ENCODE data around the gene GDA. TPM values are rescaled to one million over a fixed set of nuclear protein-coding genes. Genes with fewer than 3 reads are reported as not detected.

The GDA gene
- total RNA-seq, 1 experiment from 2014 or later, result 3.6 TPM

DNA sequence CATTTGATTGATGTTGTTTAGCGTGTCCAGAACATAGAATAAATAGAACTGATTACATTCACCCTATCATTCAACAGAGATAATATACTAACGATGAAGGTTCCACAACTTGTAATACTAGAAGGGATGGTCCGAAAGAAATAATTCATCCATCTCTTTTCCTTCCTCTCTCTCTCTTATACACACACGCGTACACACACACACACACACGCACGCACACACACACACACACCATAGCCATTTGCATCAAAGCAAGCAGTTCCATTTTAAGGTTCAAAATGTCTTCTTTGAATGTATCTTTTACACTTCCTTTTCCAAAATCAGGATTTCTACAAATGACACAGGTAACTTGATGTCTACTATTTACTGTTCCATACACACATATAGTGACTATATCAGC is 887 bp downstream of the GDA start:
- no peaks in the 10 kb centered on the region for H4K20me1 ChIP-seq (ENCODE audit: control insufficient read depth, insufficient read depth, insufficient read length)
- no peak overlapping the region for H3K4me2 ChIP-seq (ENCODE audit: insufficient read depth, insufficient read length, low read length)
- H4K5ac ChIP-seq (ENCODE audit: insufficient read length, low read depth, low read length), result no peak overlapping the region
- no peaks in the 10 kb centered on the region for H3K79me2 ChIP-seq (ENCODE audit: insufficient read depth, low read length)
- no peaks in the 10 kb centered on the region; a peak in 1 of 5 replicates for H3K9me3 Mint-ChIP-seq
- no peak overlapping the region for H2BK20ac ChIP-seq (ENCODE audit: low read depth, low read length, poor library complexity, severe bottlenecking)
- no peak overlapping the region for H3K4ac ChIP-seq (ENCODE audit: low read depth, low read length)
- H3K36me3 Mint-ChIP-seq (ENCODE audit: insufficient read depth in 1 of 3, low read depth in 3 of 3), result no peaks in the 10 kb centered on the region; a peak in 1 of 7 replicates
- no peak overlapping the region for H3K14ac ChIP-seq (ENCODE audit: insufficient read depth, low read length)
- H3K4me1 Mint-ChIP-seq, result peaks cover 0 to 8% of the 10 kb centered on the region in 2 experiments; a peak in 2 of 4 replicates
- H2BK15ac ChIP-seq (ENCODE audit: low read depth, low read length), result no peak overlapping the region
- no peak overlapping the region for H3K27ac ChIP-seq (ENCODE audit: insufficient read length, low read depth, low read length)
- H2AFZ ChIP-seq (ENCODE audit: low read length), result no peak overlapping the region
- H3K79me1 ChIP-seq (ENCODE audit: insufficient read depth, low read depth, low read length, poor library complexity, severe bottlenecking), result no peaks in the 10 kb centered on the region
- H2AK5ac ChIP-seq (ENCODE audit: insufficient read length, low read length), result no peak overlapping the region
- no peak overlapping the region; a peak in 1 of 7 replicates for H3K27ac Mint-ChIP-seq
- peaks cover 6% of the 10 kb centered on the region for H3K23me2 ChIP-seq (ENCODE audit: insufficient read length, low read depth, low read length, poor library complexity, severe bottlenecking)
- H3T11ph ChIP-seq (ENCODE audit: low read length), result no peak overlapping the region
- no peak overlapping the region for H3K9ac ChIP-seq (ENCODE audit: extremely low read depth, insufficient read length, low read length)
- H3K56ac ChIP-seq (ENCODE audit: insufficient read length, low read depth, low read length), result no peak overlapping the region
- no peak for TF ChIP-seq CTCF (conservative IDR thresholded peaks at IDR 0.05)
- no peak overlapping the region for H2BK12ac ChIP-seq (ENCODE audit: insufficient read length, low read depth, low read length)
- 100% methylated on average over 4 of the region's 7 CpGs for WGBS (ENCODE audit: extremely low coverage, insufficient read length, low lambda C conversion rate)
- peaks cover 18% of the 10 kb centered on the region; the same call in 1 of the 2 replicates for H3K27me3 ChIP-seq (ENCODE audit: insufficient read depth, low read length)
- H3K9me3 ChIP-seq (ENCODE audit: control insufficient read depth, low read depth, low read length), result no peaks in the 10 kb centered on the region
- no peaks in the 10 kb centered on the region for H3K4me1 ChIP-seq (ENCODE audit: insufficient read depth, low read length)
- H3K18ac ChIP-seq (ENCODE audit: insufficient read length, low read depth, low read length), result no peak overlapping the region
- H3K27me3 Mint-ChIP-seq (ENCODE audit: low read depth), result peaks cover 21% of the 10 kb centered on the region
- H3K4me3 Mint-ChIP-seq, result peak overlapping the region in 1 of 2 experiments; percentile 84; a peak in 3 of 5 replicates
- no peak overlapping the region for H4K8ac ChIP-seq (replicated peaks; ENCODE audit: insufficient read length, low read depth, low read length)
- no peak overlapping the region for H2BK120ac ChIP-seq (ENCODE audit: low read depth, low read length, poor library complexity, severe bottlenecking)
- H2BK5ac ChIP-seq (ENCODE audit: insufficient read length, low read length), result no peak overlapping the region
- no peak overlapping the region for H3K23ac ChIP-seq (ENCODE audit: insufficient read length, low read depth, low read length)
- DNase-seq, result no peak
- H4K91ac ChIP-seq (ENCODE audit: insufficient read length, low read depth, low read length), result no peak overlapping the region

All from H9 (cell line).